ENCODE results near the gene RGSL1.

DNA sequence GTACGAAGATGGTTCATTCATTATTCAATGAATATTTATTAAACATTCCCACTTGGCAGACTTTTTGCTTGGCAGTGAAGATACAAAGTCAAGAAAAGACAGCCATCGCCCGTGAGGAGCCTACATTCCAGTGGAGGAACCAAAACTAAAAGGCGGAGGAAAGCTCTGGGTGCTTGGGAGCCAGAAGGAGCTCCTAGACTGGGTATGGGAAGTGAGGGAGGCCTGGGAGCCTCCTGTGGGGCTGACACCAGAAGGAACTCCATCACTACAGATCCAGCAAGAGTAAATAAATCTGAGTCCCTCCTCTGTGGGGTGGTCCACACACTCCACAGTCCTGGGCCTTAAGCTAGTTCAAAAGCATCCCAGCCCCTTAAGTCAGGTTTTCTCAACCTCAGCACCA, 124.2 kb downstream of the RGSL1 start:
- TF ChIP-seq, protein P1, sequence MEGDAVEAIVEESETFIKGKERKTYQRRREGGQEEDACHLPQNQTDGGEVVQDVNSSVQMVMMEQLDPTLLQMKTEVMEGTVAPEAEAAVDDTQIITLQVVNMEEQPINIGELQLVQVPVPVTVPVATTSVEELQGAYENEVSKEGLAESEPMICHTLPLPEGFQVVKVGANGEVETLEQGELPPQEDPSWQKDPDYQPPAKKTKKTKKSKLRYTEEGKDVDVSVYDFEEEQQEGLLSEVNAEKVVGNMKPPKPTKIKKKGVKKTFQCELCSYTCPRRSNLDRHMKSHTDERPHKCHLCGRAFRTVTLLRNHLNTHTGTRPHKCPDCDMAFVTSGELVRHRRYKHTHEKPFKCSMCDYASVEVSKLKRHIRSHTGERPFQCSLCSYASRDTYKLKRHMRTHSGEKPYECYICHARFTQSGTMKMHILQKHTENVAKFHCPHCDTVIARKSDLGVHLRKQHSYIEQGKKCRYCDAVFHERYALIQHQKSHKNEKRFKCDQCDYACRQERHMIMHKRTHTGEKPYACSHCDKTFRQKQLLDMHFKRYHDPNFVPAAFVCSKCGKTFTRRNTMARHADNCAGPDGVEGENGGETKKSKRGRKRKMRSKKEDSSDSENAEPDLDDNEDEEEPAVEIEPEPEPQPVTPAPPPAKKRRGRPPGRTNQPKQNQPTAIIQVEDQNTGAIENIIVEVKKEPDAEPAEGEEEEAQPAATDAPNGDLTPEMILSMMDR (IDR thresholded peaks at IDR 0.05) = no peak
- TF ChIP-seq POLR2AphosphoS5 (IDR thresholded peaks at IDR 0.05; ENCODE audit: low read depth, low read length) (no peak), SIN3A (IDR thresholded peaks at IDR 0.05; ENCODE audit: borderline replicate concordance, insufficient read depth, low read depth, low read length) (no peak), TCF7L2 (IDR thresholded peaks at IDR 0.05; ENCODE audit: low read depth, low read length) (no peak)
- TF ChIP-seq, protein P2, sequence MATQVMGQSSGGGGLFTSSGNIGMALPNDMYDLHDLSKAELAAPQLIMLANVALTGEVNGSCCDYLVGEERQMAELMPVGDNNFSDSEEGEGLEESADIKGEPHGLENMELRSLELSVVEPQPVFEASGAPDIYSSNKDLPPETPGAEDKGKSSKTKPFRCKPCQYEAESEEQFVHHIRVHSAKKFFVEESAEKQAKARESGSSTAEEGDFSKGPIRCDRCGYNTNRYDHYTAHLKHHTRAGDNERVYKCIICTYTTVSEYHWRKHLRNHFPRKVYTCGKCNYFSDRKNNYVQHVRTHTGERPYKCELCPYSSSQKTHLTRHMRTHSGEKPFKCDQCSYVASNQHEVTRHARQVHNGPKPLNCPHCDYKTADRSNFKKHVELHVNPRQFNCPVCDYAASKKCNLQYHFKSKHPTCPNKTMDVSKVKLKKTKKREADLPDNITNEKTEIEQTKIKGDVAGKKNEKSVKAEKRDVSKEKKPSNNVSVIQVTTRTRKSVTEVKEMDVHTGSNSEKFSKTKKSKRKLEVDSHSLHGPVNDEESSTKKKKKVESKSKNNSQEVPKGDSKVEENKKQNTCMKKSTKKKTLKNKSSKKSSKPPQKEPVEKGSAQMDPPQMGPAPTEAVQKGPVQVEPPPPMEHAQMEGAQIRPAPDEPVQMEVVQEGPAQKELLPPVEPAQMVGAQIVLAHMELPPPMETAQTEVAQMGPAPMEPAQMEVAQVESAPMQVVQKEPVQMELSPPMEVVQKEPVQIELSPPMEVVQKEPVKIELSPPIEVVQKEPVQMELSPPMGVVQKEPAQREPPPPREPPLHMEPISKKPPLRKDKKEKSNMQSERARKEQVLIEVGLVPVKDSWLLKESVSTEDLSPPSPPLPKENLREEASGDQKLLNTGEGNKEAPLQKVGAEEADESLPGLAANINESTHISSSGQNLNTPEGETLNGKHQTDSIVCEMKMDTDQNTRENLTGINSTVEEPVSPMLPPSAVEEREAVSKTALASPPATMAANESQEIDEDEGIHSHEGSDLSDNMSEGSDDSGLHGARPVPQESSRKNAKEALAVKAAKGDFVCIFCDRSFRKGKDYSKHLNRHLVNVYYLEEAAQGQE (IDR thresholded peaks at IDR 0.05; ENCODE audit: insufficient read depth in 1 of 2, low read depth in 2 of 2, low read length in 1 of 2) = no peak

Data from Panc1 (cell line).